Fibroblast of mammary gland (primary cell): ENCODE measurements around the gene LRP2.
"Not testable (repeated sequence)": the region's sequence is repeated elsewhere in the genome, so short reads cannot be mapped to it uniquely, and the experiment has no call there.

Experiments used
- DNase-seq: peaks from one replicate; pipeline ENCODE4 v3.0.0-alpha.2; 2010; ENCODE audit warnings: low read depth
- H3K4me3 ChIP-seq: 2 replicates; pipeline ENCODE4 v1.5.1; 2011; ENCODE audit warnings: low read depth, mild to moderate bottlenecking, low read length, moderate library complexity; ENCODE audit not compliant: control insufficient read depth
- CTCF ChIP-seq: conservative IDR thresholded peaks from 2 replicates; pipeline ENCODE4 v1.5.1; 2011; ENCODE audit warnings: low read depth, low read length, inconsistent platforms; ENCODE audit not compliant: control insufficient read depth, insufficient read depth

Gene LRP2

GRCh38 chr2:169287666-169288065, 74.7 kb downstream of the LRP2 start:
- TF ChIP-seq CTCF = no peak
- no peak overlapping the region for H3K4me3 ChIP-seq
- DNase-seq = no peak

- TF ChIP-seq CTCF = no peak
- DNase-seq = no peak
- no peak overlapping the region for H3K4me3 ChIP-seq
Observed at GRCh38 chr2:169286624-169287231, 75.6 kb downstream of the LRP2 start.

- H3K4me3 ChIP-seq = no peak overlapping the region
- no peak for TF ChIP-seq CTCF
- no peak for DNase-seq
Observed at GRCh38 chr2:169285531-169286235, 76.7 kb downstream of the LRP2 start.

- DNase-seq = no peak
- TF ChIP-seq CTCF = no peak
- no peak overlapping the region for H3K4me3 ChIP-seq
Observed at GRCh38 chr2:169280502-169280901, 81.8 kb downstream of the LRP2 start.

GRCh38 chr2:169275696-169276444, 86.5 kb downstream of the LRP2 start:
- no peak for TF ChIP-seq CTCF
- no peak overlapping the region for H3K4me3 ChIP-seq
- DNase-seq = peak; percentile 1

GRCh38 chr2:169272010-169272409, 90.3 kb downstream of the LRP2 start:
- no peak for TF ChIP-seq CTCF
- H3K4me3 ChIP-seq = no peak overlapping the region
- no peak for DNase-seq

GRCh38 chr2:169270574-169270973, 91.8 kb downstream of the LRP2 start:
- H3K4me3 ChIP-seq = not testable (repeated sequence)

More at GRCh38 chr2:169270574-169270973, 91.8 kb downstream of the LRP2 start:
- not testable (repeated sequence) for DNase-seq
